ENCODE data around the gene IGBP1.
A peak's percentile ranks its signal among the peaks of the same experiment; 100 is the strongest.
"Not testable (repeated sequence)": the region's sequence is repeated elsewhere in the genome, so short reads cannot be mapped to it uniquely, and the experiment has no call there.

The IGBP1 gene

GRCh38 chrX:70168238-70169188, 35.3 kb downstream of the IGBP1 start:
- DNase-seq (ENCODE audit: low read depth), result peak; percentile 22

DNA sequence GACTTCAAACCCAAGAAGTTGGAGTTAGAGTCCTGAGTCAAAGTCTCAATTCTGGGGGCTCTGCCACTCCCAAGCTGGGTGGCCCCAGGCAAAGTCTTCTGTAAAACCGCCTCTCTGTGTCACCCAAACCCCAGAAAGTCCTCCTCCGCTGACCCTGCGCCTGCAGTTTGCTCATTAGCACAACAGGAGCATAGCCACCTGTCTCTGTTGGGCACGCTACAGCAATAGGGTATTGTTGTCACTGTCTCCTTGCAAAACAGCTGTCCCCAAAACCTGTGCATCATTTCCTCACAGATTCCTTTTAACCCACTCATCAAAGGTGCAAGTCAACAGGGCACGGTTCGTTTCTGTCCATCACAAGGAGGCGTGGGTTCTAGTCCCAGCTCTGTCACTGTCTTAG, 36.0 kb downstream of the IGBP1 start:
- DNase-seq (ENCODE audit: low read depth), result no peak

DNA sequence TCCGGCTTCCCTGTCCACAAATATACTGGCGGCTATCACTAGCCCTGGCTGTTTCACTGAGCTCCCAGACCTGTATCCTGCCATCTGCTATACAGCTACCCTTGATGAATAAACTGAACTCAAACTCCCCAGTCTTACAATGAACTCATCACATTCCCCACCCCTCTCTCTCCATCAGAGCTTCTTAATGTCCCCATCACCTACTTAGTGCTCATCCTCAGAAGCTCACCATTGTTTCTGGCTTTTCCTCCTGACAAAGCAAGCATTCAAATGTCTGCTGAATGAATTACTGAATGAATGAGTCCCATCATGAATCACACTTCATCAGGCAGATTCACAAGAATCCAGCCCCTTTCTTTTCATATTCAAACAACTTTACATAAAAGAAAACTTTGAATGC, 38.4 kb downstream of the IGBP1 start:
- no peak for DNase-seq (ENCODE audit: low read depth)

DNA sequence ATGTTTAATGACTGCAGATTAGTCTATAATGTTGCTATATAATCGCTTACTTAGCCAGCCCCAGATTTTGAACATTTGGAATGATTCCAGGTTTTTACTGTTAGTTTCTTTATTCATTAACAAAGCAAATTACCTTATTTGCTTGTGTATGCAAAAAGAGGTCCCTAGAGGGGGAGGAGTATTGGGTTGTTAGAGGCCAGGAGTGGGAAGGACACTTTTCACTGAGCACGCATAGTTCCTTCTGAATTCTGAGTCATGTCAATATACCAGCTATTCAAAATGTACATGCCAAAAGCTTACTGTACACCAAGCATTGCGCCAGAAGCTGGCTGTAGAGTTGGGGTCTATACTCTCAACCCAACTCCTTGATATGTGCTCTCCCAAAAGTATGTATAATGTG, 39.0 kb downstream of the IGBP1 start:
- DNase-seq (ENCODE audit: low read depth), result no peak

DNA sequence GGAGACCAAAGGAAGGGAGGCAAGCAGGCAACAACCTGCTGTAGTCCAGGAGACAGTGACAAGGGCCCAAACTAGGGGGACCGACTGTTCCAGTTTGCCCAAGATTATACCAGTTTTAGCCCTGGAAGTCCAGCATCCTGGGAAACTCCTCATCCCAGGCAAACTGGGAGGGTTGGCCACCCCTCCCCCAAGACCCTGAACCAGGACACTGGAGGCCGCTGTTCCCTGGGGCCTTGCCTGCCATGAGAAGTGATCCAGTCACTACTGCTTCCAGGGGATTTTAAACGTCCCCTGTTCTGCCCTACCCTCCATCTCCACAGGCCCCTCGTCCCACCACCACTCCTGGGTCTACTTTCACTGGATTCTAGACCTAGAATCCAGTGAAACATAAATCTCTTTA, 39.7 kb downstream of the IGBP1 start:
- DNase-seq (ENCODE audit: low read depth), result no peak

GRCh38 chrX:70174754-70175153, 41.5 kb downstream of the IGBP1 start:
- no peak for DNase-seq (ENCODE audit: low read depth)

GRCh38 chrX:70175338-70175737, 42.1 kb downstream of the IGBP1 start:
- no peak for DNase-seq (ENCODE audit: low read depth)

- DNase-seq (ENCODE audit: low read depth), result no peak
Measured at GRCh38 chrX:70176938-70177533, 43.8 kb downstream of the IGBP1 start, which contains the start of gene DGAT2L6. TSS of gene DGAT2L6 (plus strand) at chrX:70177483. CDS start at chrX:70177583, 100 bp downstream.

GRCh38 chrX:70183091-70183490, 49.8 kb downstream of the IGBP1 start:
- DNase-seq (ENCODE audit: low read depth), result no peak

GRCh38 chrX:70190225-70190624, 57.0 kb downstream of the IGBP1 start:
- DNase-seq (ENCODE audit: low read depth), result no peak

DNA sequence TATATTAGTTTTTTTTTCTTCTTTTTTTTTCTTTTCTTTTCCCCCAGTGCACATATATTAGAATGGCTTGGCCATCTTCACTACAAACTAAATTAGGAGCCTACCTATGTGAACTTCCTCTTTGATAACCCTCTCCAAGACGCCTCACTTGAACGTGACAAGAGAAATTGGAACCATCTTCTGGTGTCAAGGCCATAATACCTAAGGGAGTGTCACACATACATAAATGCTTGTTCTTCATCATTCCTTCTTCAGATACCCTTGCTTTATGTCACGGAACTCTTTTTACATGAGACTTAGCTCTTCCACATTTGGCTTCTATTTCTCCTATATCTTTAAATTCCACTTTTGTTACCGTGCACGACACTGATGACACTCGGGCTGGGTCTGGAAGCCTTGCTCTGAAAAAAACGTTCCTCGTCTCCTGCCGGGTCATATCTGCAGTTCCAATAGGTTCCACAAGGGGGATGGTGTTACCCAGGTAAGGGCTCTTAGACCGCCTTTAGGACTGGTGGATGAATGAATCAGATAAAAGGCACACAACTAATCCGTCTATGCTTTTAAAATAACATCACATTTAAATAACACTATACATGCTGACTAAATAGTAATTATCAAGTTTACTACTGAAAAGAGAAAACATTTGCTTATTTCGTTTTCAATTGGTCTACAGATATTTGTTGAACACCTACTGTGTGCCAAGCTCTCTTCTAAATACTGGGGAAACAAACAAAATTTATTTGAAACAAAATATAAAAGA, 63.9 kb downstream of the IGBP1 start:
- DNase-seq (ENCODE audit: low read depth), result no peak

DNA sequence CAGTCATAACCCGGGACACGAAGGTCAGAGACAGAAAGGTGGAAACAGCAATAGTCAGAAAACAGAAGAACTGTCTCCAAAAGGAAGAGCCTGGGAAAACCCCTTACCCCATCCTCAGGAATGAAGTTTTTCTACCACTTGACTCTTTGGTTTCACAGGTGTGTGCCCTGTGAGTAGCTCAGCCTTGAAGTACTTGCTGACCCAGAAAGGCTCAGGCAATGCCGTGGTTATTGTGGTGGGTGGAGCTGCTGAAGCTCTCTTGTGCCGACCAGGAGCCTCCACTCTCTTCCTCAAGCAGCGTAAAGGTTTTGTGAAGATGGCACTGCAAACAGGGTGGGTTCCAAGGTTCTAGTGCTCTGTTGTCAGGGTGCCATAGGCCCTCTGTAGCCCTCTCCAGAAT, 68.5 kb downstream of the IGBP1 start:
- DNase-seq (ENCODE audit: low read depth), result no peak

DNA sequence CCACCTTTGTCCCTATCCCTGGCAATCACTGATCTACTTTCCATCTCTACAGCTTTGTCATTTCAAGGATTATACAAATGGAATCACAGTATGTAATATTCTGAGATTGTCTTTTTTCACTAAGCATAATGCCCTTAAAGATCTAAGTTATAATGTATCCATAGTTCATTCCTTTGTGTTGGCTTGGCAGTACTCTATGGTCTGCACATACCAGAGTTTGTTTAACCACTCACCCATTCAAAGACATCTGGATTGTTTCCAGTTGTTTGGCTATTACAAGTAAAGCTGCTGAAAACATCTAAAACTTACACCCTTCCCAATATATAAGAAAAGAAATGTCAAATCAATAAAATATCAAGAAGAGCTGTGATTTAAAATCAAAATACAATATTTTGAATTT, 75.2 kb downstream of the IGBP1 start:
- DNase-seq (ENCODE audit: low read depth), result no peak

- DNase-seq (ENCODE audit: low read depth), result not testable (repeated sequence)
Measured at GRCh38 chrX:70209570-70209969, 76.3 kb downstream of the IGBP1 start.

Data from HS-27A (cell line).